ENCODE data around the gene CTDSPL2.

Gene CTDSPL2

GRCh38 chr15:44414001-44414400 is 13.4 kb upstream of the CTDSPL2 start:
- H3K9me3 ChIP-seq: no peaks in the 10 kb centered on the region
- DNase-seq: no peak

DNA sequence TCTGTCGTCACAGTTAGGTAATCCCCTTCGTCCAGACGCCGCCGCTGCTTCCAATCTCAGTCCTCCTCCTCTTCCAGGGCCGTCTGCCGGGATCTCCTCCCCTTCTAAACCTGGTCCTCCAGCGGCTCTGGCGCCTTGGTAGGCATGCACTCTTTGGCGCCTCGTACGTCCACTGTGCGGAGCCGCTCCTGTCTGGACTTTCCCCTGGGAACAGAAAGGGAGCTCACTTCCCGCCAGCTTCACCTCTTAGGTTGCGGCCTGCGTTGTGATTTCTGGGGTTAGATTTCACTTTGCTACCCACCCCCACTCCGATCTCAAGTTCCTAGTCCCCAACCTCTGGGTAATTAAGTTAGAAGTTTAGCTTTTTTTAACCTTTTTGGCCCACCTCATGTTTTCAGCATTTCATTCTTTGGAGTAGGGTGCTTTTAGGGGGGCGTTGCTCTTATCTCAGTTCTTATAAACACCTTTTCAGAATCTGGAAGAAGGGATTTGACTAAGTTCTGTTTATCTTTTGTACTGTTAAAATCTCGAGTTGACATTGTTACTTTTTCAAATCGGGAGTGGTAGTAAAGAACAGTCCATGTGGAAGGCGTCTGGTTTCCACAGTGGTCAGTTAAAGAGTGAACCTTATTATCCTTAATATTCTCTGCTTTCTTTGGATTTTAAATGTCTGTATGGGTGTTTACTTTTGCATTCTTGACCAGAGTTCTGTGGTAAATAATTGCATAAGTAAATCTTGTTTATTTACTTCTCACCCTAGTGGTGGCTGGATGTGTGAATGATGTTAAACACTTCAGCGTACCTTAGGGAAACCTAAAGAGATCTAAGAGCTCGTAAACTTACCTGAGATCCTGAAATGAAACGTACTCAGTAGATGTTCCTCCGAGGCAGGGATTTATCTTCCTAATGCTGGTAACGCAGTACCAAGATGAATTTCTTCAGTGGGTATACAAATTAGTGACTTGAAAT is 611 bp downstream of the CTDSPL2 start:
- Histone ChIP-seq H3K36me3 (peaks cover 11% of the 10 kb centered on the region; the same call in 1 of the 2 replicates), H3K27me3 (no peaks in the 10 kb centered on the region), H3K9me3 (no peaks in the 10 kb centered on the region), H3K4me3 (ENCODE audit: low read depth, low read length) (peak overlapping the region; percentile 96), H3K4me1 (no peaks in the 10 kb centered on the region)
- peak; percentile 76 for DNase-seq
- TF ChIP-seq, protein P1, sequence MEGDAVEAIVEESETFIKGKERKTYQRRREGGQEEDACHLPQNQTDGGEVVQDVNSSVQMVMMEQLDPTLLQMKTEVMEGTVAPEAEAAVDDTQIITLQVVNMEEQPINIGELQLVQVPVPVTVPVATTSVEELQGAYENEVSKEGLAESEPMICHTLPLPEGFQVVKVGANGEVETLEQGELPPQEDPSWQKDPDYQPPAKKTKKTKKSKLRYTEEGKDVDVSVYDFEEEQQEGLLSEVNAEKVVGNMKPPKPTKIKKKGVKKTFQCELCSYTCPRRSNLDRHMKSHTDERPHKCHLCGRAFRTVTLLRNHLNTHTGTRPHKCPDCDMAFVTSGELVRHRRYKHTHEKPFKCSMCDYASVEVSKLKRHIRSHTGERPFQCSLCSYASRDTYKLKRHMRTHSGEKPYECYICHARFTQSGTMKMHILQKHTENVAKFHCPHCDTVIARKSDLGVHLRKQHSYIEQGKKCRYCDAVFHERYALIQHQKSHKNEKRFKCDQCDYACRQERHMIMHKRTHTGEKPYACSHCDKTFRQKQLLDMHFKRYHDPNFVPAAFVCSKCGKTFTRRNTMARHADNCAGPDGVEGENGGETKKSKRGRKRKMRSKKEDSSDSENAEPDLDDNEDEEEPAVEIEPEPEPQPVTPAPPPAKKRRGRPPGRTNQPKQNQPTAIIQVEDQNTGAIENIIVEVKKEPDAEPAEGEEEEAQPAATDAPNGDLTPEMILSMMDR (IDR thresholded peaks at IDR 0.05; ENCODE audit: low read depth, low read length): no peak; the same call in none of the 2 replicates

More at GRCh38 chr15:44414001-44414400, 13.4 kb upstream of the CTDSPL2 start:
- no peak overlapping the region for H3K4me3 ChIP-seq (ENCODE audit: low read depth, low read length)
- H3K36me3 ChIP-seq: no peaks in the 10 kb centered on the region
- TF ChIP-seq, protein P1 (IDR thresholded peaks at IDR 0.05; ENCODE audit: low read depth, low read length): no peak
- no peaks in the 10 kb centered on the region for H3K27me3 ChIP-seq
- H3K4me1 ChIP-seq: no peaks in the 10 kb centered on the region

DNA sequence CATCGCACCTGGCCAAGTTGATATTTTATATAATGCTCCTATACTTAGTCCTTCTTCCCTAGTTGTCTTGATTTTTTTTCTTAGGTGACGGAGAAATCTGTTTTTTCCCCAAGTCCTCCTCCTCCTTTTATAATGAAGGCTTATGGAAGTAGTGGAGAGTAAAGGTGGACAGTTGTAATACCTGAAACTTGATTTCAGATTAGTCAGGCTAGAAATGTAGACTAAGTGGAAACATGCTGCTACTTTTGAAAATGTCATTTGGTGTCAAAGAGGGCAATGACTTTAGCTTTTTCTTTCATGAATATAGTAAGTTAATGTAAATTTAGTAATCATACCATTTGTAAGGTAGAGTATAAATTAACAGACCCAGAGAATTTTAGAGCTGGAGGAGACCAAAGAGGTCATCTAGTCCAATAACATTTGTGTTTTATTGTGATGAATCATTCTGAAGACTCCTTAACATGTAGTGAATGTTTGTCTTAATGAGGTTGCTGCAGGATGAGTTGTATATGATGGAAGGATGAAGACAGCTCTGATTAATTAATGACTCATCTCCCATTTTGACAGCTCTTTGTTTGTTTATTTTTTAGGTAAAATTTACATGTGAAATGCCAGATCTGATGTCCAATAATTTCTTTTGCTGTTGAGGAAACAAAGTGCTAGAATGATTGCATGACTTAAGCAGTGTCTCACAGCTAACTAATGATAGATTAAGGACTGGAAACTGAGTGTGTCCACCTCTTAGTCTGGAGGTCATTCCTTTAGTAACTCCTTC is 8.7 kb downstream of the CTDSPL2 start:
- TF ChIP-seq, protein P1 (IDR thresholded peaks at IDR 0.05; ENCODE audit: low read depth, low read length): no peak
- Histone ChIP-seq H3K4me1 (no peaks in the 10 kb centered on the region), H3K27me3 (no peaks in the 10 kb centered on the region), H3K36me3 (peaks cover 24% of the 10 kb centered on the region), H3K4me3 (ENCODE audit: low read depth, low read length) (no peak overlapping the region), H3K9me3 (no peaks in the 10 kb centered on the region)
- DNase-seq: no peak

DNA sequence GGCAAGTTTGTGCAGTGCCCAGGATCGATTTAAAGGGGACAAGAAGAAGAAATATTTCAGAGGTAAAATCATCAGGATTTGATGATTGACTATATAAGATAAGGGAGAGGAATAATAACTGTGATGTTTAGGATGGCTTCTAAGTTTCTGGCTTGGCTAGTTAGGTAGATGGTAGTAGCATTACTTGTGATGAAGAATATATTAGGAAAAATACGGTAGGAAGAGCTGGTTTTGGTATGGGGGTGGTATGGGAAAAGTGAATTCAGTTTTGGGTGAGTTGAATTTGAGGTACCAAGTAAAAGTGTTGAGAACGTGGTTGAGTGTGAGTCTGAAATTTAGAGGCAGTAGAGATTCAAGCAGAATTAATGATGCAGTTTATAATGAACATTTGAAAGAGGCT is 11.0 kb downstream of the CTDSPL2 start:
- Histone ChIP-seq H3K36me3 (peaks cover 9% of the 10 kb centered on the region), H3K27me3 (no peaks in the 10 kb centered on the region), H3K4me3 (ENCODE audit: low read depth, low read length) (no peak overlapping the region), H3K9me3 (no peaks in the 10 kb centered on the region), H3K4me1 (no peaks in the 10 kb centered on the region)
- no peak for DNase-seq
- TF ChIP-seq, protein P1 (IDR thresholded peaks at IDR 0.05; ENCODE audit: low read depth, low read length): no peak

- no peaks in the 10 kb centered on the region for H3K4me1 ChIP-seq
- no peaks in the 10 kb centered on the region; the same call in 1 of the 2 replicates for H3K9me3 ChIP-seq
- H3K4me3 ChIP-seq (ENCODE audit: low read depth, low read length): no peak overlapping the region
- TF ChIP-seq, protein P1 (IDR thresholded peaks at IDR 0.05; ENCODE audit: low read depth, low read length): no peak
- no peaks in the 10 kb centered on the region; the same call in 1 of the 2 replicates for H3K36me3 ChIP-seq
- DNase-seq: no peak
- H3K27me3 ChIP-seq: no peaks in the 10 kb centered on the region
These were observed 13.7 kb downstream of the CTDSPL2 start for GRCh38 chr15:44441095-44441501.
